ENCODE results near the gene ANTXR2. TPM values are rescaled to one million over a fixed set of nuclear protein-coding genes. Genes with fewer than 3 reads are reported as not detected.

The ANTXR2 gene
- total and polyA plus RNA-seq, 5 donors = 13.5 to 51.4 (median 44.7) TPM

GRCh38 chr4:79886021-79886420 lies 187.0 kb downstream of the ANTXR2 start:
- Histone ChIP-seq H3K4me1 (ENCODE audit: control insufficient read depth, insufficient read depth, low read length) (no peaks in the 10 kb centered on the region), H3K27me3 (ENCODE audit: control insufficient read depth, insufficient read depth) (no peaks in the 10 kb centered on the region), H3K9me3 (ENCODE audit: control insufficient read depth, low read length) (no peaks in the 10 kb centered on the region), H3K27ac (ENCODE audit: low read length) (no peak overlapping the region), H3K4me3 (ENCODE audit: low read length) (no peak overlapping the region)
- no peak for DNase-seq
- ATAC-seq = no peak
- WGBS = 89% methylated on average over 5 of the region's 5 CpGs
- intact Hi-C loops (cut with DNase I) = no loop called here

GRCh38 chr4:79883290-79883689 lies 189.7 kb downstream of the ANTXR2 start:
- DNase-seq = no peak
- H3K27me3 ChIP-seq (ENCODE audit: control insufficient read depth, insufficient read depth) = no peaks in the 10 kb centered on the region
- intact Hi-C loops (cut with DNase I) = no loop called here

GRCh38 chr4:79882806-79883205 lies 190.2 kb downstream of the ANTXR2 start:
- DNase-seq (no peak), ATAC-seq (no peak)
- Histone ChIP-seq H3K27me3 (ENCODE audit: control insufficient read depth, insufficient read depth) (no peaks in the 10 kb centered on the region), H3K4me1 (ENCODE audit: control insufficient read depth, insufficient read depth, low read length) (no peaks in the 10 kb centered on the region), H3K9me3 (ENCODE audit: control insufficient read depth, low read length) (no peaks in the 10 kb centered on the region), H3K4me3 (ENCODE audit: low read length) (no peak overlapping the region), H3K27ac (ENCODE audit: low read length) (no peak overlapping the region)
- intact Hi-C loops (cut with DNase I) = no loop called here
- WGBS = 49% methylated on average over 1 of the region's 1 CpG

More at GRCh38 chr4:79883290-79883689, 189.7 kb downstream of the ANTXR2 start:
- 96% methylated on average over 1 of the region's 1 CpG for WGBS
- Histone ChIP-seq H3K9me3 (ENCODE audit: control insufficient read depth, low read length) (no peaks in the 10 kb centered on the region), H3K4me1 (ENCODE audit: control insufficient read depth, insufficient read depth, low read length) (no peaks in the 10 kb centered on the region), H3K4me3 (ENCODE audit: low read length) (no peak overlapping the region), H3K27ac (ENCODE audit: low read length) (no peak overlapping the region)
- ATAC-seq = no peak

- Histone ChIP-seq H3K9me3 (ENCODE audit: control insufficient read depth, low read length) (no peaks in the 10 kb centered on the region), H3K27ac (ENCODE audit: low read length) (no peak overlapping the region), H3K4me3 (ENCODE audit: low read length) (no peak overlapping the region), H3K27me3 (ENCODE audit: control insufficient read depth, insufficient read depth) (no peaks in the 10 kb centered on the region), H3K4me1 (ENCODE audit: control insufficient read depth, insufficient read depth, low read length) (no peaks in the 10 kb centered on the region)
- DNase-seq (no peak), ATAC-seq (no peak)
- intact Hi-C loops (cut with DNase I) = no loop called here
Measured at GRCh38 chr4:79881407-79881806, 191.6 kb downstream of the ANTXR2 start.

GRCh38 chr4:79877511-79877910 lies 195.5 kb downstream of the ANTXR2 start:
- no peaks in the 10 kb centered on the region for H3K9me3 ChIP-seq (ENCODE audit: control insufficient read depth, low read length)
- H3K27ac ChIP-seq (ENCODE audit: low read length) = no peak overlapping the region
- no peaks in the 10 kb centered on the region for H3K4me1 ChIP-seq (ENCODE audit: control insufficient read depth, insufficient read depth, low read length)
- ATAC-seq = no peak
- no peak overlapping the region for H3K4me3 ChIP-seq (ENCODE audit: low read length)
- intact Hi-C loops (cut with DNase I) = no loop called here
- no peak for DNase-seq
- H3K27me3 ChIP-seq (ENCODE audit: control insufficient read depth, insufficient read depth) = no peaks in the 10 kb centered on the region

- Histone ChIP-seq H3K4me1 (ENCODE audit: control insufficient read depth, insufficient read depth, low read length) (no peaks in the 10 kb centered on the region), H3K27me3 (ENCODE audit: control insufficient read depth, insufficient read depth) (no peaks in the 10 kb centered on the region), H3K27ac (ENCODE audit: low read length) (no peak overlapping the region), H3K4me3 (ENCODE audit: low read length) (no peak overlapping the region), H3K9me3 (ENCODE audit: control insufficient read depth, low read length) (no peaks in the 10 kb centered on the region)
- ATAC-seq = no peak
- intact Hi-C loops (cut with DNase I) = no loop called here
- no peak for DNase-seq
- 86% methylated on average over 4 of the region's 4 CpGs for WGBS
Measured at GRCh38 chr4:79875344-79875899, 197.6 kb downstream of the ANTXR2 start.

- no peak for DNase-seq
- no peaks in the 10 kb centered on the region for H3K4me1 ChIP-seq (ENCODE audit: control insufficient read depth, insufficient read depth, low read length)
- H3K4me3 ChIP-seq (ENCODE audit: low read length) = no peak overlapping the region
- intact Hi-C loops (cut with DNase I) = no loop called here
- ATAC-seq = no peak
- no peak overlapping the region for H3K27ac ChIP-seq (ENCODE audit: low read length)
- H3K9me3 ChIP-seq (ENCODE audit: control insufficient read depth, low read length) = no peaks in the 10 kb centered on the region
- no peaks in the 10 kb centered on the region for H3K27me3 ChIP-seq (ENCODE audit: control insufficient read depth, insufficient read depth)
- WGBS = 94% methylated on average over 2 of the region's 2 CpGs
Measured at GRCh38 chr4:79874197-79874596, 198.8 kb downstream of the ANTXR2 start.

GRCh38 chr4:79872738-79873137 lies 200.3 kb downstream of the ANTXR2 start:
- H3K4me1 ChIP-seq (ENCODE audit: control insufficient read depth, insufficient read depth, low read length) = no peaks in the 10 kb centered on the region
- ATAC-seq = no peak

GRCh38 chr4:79871961-79872360 lies 201.1 kb downstream of the ANTXR2 start:
- WGBS = 55% methylated on average over 3 of the region's 3 CpGs

More at GRCh38 chr4:79872738-79873137, 200.3 kb downstream of the ANTXR2 start:
- Histone ChIP-seq H3K9me3 (ENCODE audit: control insufficient read depth, low read length) (no peaks in the 10 kb centered on the region), H3K4me3 (ENCODE audit: low read length) (no peak overlapping the region), H3K27ac (ENCODE audit: low read length) (no peak overlapping the region), H3K27me3 (ENCODE audit: control insufficient read depth, insufficient read depth) (no peaks in the 10 kb centered on the region)
- DNase-seq = no peak
- intact Hi-C loops (cut with DNase I) = no loop called here
- WGBS = 83% methylated on average over 1 of the region's 1 CpG

GRCh38 chr4:79869597-79870237 lies 203.3 kb downstream of the ANTXR2 start:
- Histone ChIP-seq H3K27me3 (ENCODE audit: control insufficient read depth, insufficient read depth) (no peaks in the 10 kb centered on the region), H3K4me3 (ENCODE audit: low read length) (no peak overlapping the region), H3K4me1 (ENCODE audit: control insufficient read depth, insufficient read depth, low read length) (no peaks in the 10 kb centered on the region), H3K27ac (ENCODE audit: low read length) (no peak overlapping the region), H3K9me3 (ENCODE audit: control insufficient read depth, low read length) (no peaks in the 10 kb centered on the region)
- 59% methylated on average over 4 of the region's 4 CpGs for WGBS
- DNase-seq (no peak), ATAC-seq (no peak)
- intact Hi-C loops (cut with DNase I) = no loop called here

More at GRCh38 chr4:79871961-79872360, 201.1 kb downstream of the ANTXR2 start:
- intact Hi-C loops (cut with DNase I) = no loop called here
- H3K27ac ChIP-seq (ENCODE audit: low read length) = no peak overlapping the region
- H3K4me3 ChIP-seq (ENCODE audit: low read length) = no peak overlapping the region
- H3K4me1 ChIP-seq (ENCODE audit: control insufficient read depth, insufficient read depth, low read length) = no peaks in the 10 kb centered on the region
- H3K9me3 ChIP-seq (ENCODE audit: control insufficient read depth, low read length) = no peaks in the 10 kb centered on the region
- DNase-seq = no peak
- ATAC-seq = no peak
- H3K27me3 ChIP-seq (ENCODE audit: control insufficient read depth, insufficient read depth) = no peaks in the 10 kb centered on the region

- Histone ChIP-seq H3K4me3 (ENCODE audit: low read length) (no peak overlapping the region), H3K27ac (ENCODE audit: low read length) (no peak overlapping the region), H3K9me3 (ENCODE audit: control insufficient read depth, low read length) (no peaks in the 10 kb centered on the region), H3K27me3 (ENCODE audit: control insufficient read depth, insufficient read depth) (no peaks in the 10 kb centered on the region), H3K4me1 (ENCODE audit: control insufficient read depth, insufficient read depth, low read length) (no peaks in the 10 kb centered on the region)
- ATAC-seq = no peak
- no peak for DNase-seq
- intact Hi-C loops (cut with DNase I) = no loop called here
- 51% methylated on average over 2 of the region's 2 CpGs for WGBS
Measured at GRCh38 chr4:79865201-79865597, 207.8 kb downstream of the ANTXR2 start.
